K562 (cell line): ENCODE measurements around the gene CFD. TPM values are rescaled to one million over a fixed set of nuclear protein-coding genes. Genes with fewer than 3 reads are reported as not detected.
A peak's percentile ranks its signal among the peaks of the same experiment; 100 is the strongest.

Experiments
- DIDO1 ChIP-seq: fragments of 450-650 bp; IDR thresholded peaks from 2 replicates; pipeline ENCODE4 v1.6.1; 2016; ENCODE audit warnings: low read depth, missing biosample characterization, missing genetic modification characterization
- JUNB ChIP-seq: fragments of 450-650 bp; formaldehyde crosslinking; conservative IDR thresholded peaks from 2 replicates; pipeline ENCODE4 v1.4.0; 2020; ENCODE audit warnings: mild to moderate bottlenecking
- NCOA2 ChIP-seq, 2 experiments: fragments of 450-650 bp; IDR thresholded peaks; 2 replicates each; pipeline ENCODE4 v1.6.1; 2018; ENCODE audit warnings: mild to moderate bottlenecking in 2 of 2, moderate library complexity in 1 of 2; ENCODE audit not compliant: partially characterized antibody in 2 of 2
- POU5F1 ChIP-seq: fragments of 150-350 bp; IDR thresholded peaks from 2 replicates; pipeline ENCODE4 v1.6.1; 2014; ENCODE audit warnings: borderline replicate concordance, low read length, low read depth, mild to moderate bottlenecking; ENCODE audit not compliant: partially characterized antibody
- TCF15 ChIP-seq: fragments of 250-450 bp; sonication (Bioruptor Pico); IDR thresholded peaks from 2 replicates; pipeline ENCODE4 v1.8.0; 2022; ENCODE audit warnings: moderate library complexity, mild to moderate bottlenecking, inconsistent platforms
- TEAD4 ChIP-seq, 2 experiments: sonication (generic) in 1 of 2; formaldehyde crosslinking in 1 of 2; IDR thresholded peaks; 2 replicates each; pipeline versions ENCODE4 v1.6.1 to v1.8.0; 2012 to 2022; ENCODE audit warnings: borderline replicate concordance in 1 of 2, inconsistent platforms in 1 of 2, low read length in 1 of 2, mild to moderate bottlenecking in 1 of 2, missing genetic modification reagents in 1 of 2
- ZEB2 ChIP-seq: fragments of 450-650 bp; IDR thresholded peaks from 2 replicates; pipeline ENCODE4 v1.6.1; 2016
- ZFPM2 ChIP-seq: fragments of 250-450 bp; sonication (Bioruptor Pico); IDR thresholded peaks from 2 replicates; pipeline ENCODE4 v1.5.1; 2022; ENCODE audit warnings: mild to moderate bottlenecking
- ZNF316 ChIP-seq: fragments of 450-650 bp; IDR thresholded peaks from 2 replicates; pipeline ENCODE4 v1.6.1; 2016
- ZNF347 ChIP-seq: fragments of 450-650 bp; formaldehyde crosslinking; IDR thresholded peaks from 2 replicates; pipeline ENCODE4 v1.4.0; 2020; ENCODE audit warnings: low read depth, mild to moderate bottlenecking, moderate library complexity
- ZNF707 ChIP-seq: fragments of 250-450 bp; sonication (Bioruptor Pico); conservative IDR thresholded peaks from 2 replicates; pipeline ENCODE4 v1.8.0; 2022; ENCODE audit warnings: inconsistent platforms, mild to moderate bottlenecking, moderate library complexity
- polyA plus RNA-seq, 8 experiments: library from polyadenylated mRNA; depleted of rRNA in 4 of 8; stranded (reverse) in 5 of 8; unstranded in 3 of 8; fragments of >200 nt; fragmentation: Nextera tagmentation in 2 of 8; fragmentation: Illumina TruSeq in 1 of 8; extraction: Ambion mirVana in 2 of 8; extraction: Trizol in 1 of 8; gene quantifications; 2 replicates each; pipeline versions ENCODE4 v1.2.1 to v1.2.3, GENCODE V29; 2011 to 2014; ENCODE audit warnings: inconsistent platforms in 1 of 8, missing spikeins in 1 of 8
- total RNA-seq, 7 experiments: library from RNA; depleted of rRNA in 6 of 7; stranded (reverse); fragments of >200 nt in 6 of 7; fragmentation: Illumina TruSeq in 2 of 7; extraction: Trizol in 2 of 7; gene quantifications; 2 replicates each; pipeline versions ENCODE4 v1.2.1 to v1.2.3, GENCODE V29; 2011 to 2021; ENCODE audit warnings: low replicate concordance in 1 of 7
- TF ChIP-seq, protein P1 (sequence below): fragments of 450-650 bp; IDR thresholded peaks from one replicate; pipeline ENCODE4 v1.6.1; 2018; ENCODE audit warnings: mild to moderate bottlenecking, moderate library complexity; ENCODE audit not compliant: partially characterized antibody
- TF ChIP-seq, protein P2 (sequence below): sonication (generic); formaldehyde crosslinking; IDR thresholded peaks from 2 replicates; pipeline ENCODE4 v1.8.1; 2023; ENCODE audit warnings: mild to moderate bottlenecking, missing genetic modification reagents

Gene CFD
- total and polyA plus RNA-seq, 9 of the 15 experiments (the other 6 are each of a cell fraction or from before 2014, with no cell fraction given): 0.52 to 59.4 (median 7.6) TPM

DNA sequence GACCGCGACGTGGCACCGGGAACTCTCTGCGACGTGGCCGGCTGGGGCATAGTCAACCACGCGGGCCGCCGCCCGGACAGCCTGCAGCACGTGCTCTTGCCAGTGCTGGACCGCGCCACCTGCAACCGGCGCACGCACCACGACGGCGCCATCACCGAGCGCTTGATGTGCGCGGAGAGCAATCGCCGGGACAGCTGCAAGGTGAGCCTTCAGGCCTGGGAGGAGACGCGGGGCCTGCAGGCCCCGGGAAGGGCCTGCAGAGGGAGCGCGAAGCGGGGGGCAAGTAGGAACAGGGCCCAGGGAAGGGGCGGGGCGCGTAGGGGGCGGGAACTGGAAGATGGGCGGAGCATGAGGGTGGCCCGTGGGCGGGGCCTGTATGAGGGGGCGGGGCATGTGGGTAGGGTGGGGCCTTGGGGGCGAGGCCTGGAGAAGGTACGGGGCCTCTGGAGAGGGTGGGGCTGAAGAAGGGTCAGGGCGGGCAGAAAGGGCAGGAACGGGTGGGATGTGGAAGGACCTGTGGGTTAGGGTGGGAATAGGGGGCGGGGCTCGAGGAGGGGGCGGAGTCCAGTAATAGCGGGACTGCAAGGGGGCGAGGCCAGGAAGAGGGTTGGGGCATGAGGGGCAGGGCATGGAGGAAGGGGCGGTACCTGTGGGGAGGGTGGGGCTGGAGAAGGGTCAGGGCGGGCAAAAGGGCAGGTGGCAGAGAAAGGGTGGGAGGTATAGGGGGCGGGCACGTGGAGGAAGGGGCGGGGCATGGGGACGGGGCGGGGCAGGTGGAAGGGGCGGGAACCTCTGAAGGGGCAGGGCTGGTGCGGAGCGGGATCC is 2.5 kb downstream of the CFD start (continued):
- TF ChIP-seq TEAD4 (IDR thresholded peaks at IDR 0.05; ENCODE audit: low read length) (0 out of 2 replicates have a peak, but pooled peaks have one; percentile 12), TEAD4 (CRISPR knock-in tag; IDR thresholded peaks at IDR 0.05; ENCODE audit: borderline replicate concordance) (no peak), NCOA2 (IDR thresholded peaks at IDR 0.05; ENCODE audit: partially characterized antibody in 2 of 2) (no peak), POU5F1 (no peak), DIDO1 (tag) (no peak), ZEB2 (peak; percentile 79), TCF15 (no peak), ZNF707 (CRISPR knock-in tag) (no peak), JUNB (CRISPR knock-in tag) (no peak), ZNF316 (no peak), ZFPM2 (no peak), ZNF347 (CRISPR knock-in tag) (no peak)
- TF ChIP-seq, protein P1, sequence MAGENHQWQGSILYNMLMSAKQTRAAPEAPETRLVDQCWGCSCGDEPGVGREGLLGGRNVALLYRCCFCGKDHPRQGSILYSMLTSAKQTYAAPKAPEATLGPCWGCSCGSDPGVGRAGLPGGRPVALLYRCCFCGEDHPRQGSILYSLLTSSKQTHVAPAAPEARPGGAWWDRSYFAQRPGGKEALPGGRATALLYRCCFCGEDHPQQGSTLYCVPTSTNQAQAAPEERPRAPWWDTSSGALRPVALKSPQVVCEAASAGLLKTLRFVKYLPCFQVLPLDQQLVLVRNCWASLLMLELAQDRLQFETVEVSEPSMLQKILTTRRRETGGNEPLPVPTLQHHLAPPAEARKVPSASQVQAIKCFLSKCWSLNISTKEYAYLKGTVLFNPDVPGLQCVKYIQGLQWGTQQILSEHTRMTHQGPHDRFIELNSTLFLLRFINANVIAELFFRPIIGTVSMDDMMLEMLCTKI: no peak
- TF ChIP-seq, protein P2, sequence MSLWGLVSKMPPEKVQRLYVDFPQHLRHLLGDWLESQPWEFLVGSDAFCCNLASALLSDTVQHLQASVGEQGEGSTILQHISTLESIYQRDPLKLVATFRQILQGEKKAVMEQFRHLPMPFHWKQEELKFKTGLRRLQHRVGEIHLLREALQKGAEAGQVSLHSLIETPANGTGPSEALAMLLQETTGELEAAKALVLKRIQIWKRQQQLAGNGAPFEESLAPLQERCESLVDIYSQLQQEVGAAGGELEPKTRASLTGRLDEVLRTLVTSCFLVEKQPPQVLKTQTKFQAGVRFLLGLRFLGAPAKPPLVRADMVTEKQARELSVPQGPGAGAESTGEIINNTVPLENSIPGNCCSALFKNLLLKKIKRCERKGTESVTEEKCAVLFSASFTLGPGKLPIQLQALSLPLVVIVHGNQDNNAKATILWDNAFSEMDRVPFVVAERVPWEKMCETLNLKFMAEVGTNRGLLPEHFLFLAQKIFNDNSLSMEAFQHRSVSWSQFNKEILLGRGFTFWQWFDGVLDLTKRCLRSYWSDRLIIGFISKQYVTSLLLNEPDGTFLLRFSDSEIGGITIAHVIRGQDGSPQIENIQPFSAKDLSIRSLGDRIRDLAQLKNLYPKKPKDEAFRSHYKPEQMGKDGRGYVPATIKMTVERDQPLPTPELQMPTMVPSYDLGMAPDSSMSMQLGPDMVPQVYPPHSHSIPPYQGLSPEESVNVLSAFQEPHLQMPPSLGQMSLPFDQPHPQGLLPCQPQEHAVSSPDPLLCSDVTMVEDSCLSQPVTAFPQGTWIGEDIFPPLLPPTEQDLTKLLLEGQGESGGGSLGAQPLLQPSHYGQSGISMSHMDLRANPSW (CRISPR knock-in tag): peak; percentile 55; the same call in 1 of the 2 replicates
